GM15510 (cell line): ENCODE data around the gene ARHGEF3.

ENCODE experiments used
- POLR2A ChIP-seq: IDR thresholded peaks from 3 replicates; pipeline ENCODE4 v1.6.1; 2011; ENCODE audit warnings: borderline replicate concordance; ENCODE audit not compliant: insufficient read length; ENCODE audit errors: extremely low read depth

Gene ARHGEF3

GRCh38 chr3:56787784-56788256 is 13.9 kb downstream of the ARHGEF3 start:
- no peak for TF ChIP-seq POLR2A

DNA sequence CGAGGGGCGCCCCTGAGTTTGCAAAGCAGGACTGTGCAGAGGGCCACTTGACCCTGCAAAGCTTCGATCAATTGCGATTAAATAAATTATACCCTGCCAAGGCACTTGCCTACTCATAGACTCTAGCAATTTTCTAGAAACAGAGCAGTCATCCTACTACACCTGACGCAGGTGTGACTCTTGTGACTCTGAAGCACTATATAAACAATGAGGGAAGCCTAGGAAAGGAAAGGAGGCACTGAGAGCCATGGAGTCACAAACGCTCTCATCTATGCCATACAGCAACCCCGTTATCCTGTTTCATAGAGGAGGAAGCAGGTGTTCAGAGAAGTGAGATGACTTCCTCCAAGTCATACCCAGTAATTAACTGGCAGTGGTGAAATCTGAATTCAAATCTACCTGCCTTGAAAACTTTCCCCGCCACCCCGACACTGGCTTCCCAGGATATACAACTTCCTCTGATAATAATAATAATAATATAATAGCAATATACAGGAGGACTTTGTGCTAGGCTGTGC is 14.4 kb downstream of the ARHGEF3 start:
- TF ChIP-seq POLR2A, result no peak

DNA sequence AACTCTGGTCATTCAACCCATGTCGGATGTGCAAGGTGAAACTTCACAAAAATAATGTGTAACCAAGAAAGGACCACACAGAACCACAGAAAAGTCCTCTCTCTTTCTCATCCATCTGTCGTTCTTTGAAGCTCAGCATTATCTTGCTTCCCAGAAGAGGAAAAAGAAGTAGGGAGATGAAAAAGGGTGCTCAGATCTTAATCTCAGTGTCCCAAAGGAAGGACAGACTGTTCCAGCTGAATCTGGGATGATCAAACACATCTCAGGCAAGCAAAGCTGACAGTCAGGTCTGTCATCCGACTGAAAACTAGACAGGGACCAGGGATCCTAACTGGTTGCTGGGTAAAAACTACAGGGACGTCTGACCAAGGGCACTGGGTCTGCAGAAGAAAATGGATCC is 16.2 kb downstream of the ARHGEF3 start:
- TF ChIP-seq POLR2A, result no peak

DNA sequence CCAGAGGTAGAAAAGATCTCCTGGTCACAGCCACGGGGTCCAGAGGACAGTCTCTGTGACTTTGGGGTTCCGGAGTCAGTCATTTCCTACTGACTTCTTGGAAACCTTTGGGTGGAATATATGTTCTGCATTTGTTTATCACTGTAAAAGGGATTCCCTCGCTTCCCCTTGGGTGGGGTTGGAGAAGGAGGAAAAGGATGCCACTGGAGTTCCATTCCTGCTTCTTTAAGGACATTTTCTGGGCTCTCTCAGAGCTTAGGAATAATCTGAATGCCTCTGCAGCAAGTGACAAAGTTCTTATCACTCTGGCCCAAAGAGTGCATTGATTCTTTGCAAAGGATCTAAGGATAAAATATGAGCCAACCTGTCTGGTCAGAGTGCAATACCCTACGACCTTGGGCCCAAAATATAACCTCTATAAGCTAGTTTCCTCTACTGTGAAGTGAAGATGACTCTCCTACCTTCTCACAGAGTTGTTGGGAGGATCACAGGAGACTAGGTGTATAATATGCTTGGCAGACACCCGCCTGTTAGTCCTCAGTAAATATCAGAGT is 17.2 kb downstream of the ARHGEF3 start:
- no peak for TF ChIP-seq POLR2A

DNA sequence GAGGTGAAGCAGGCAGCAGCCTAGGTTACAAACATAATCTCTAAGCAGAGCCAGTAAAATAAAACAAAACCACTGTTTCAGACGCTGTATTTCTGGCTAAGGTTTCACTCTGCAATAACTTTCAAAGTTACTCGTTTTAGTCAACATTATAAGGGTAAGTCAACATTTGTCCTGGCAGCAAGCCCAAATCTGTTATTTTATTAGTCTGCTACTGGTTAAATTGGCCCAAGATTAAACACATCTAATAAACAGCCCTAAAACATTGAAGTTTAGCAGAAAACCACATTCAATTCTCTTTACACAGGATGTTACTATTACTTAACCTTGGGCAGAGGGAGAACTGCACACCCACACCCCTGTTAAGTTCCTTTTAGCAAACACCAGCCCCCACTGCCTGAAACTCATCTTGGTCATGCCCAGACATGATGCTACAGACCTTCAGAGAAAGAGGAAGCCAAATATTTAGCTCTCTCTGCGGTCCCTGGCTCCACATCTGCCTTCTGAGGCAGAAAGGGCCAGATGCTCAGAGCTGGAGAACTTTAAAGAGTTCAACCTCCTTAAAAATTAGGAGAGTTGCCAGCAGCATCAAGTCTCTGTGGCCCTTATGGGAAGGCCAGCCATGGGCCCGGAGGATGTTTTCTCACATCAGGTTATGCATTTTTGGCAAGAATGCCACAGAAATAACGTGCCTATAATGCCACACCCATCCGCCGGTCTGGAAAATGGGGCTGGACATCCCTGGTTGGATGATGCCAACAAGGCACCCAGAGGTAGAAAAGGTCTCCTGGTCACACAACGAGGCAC is 17.9 kb downstream of the ARHGEF3 start:
- TF ChIP-seq POLR2A, result no peak

DNA sequence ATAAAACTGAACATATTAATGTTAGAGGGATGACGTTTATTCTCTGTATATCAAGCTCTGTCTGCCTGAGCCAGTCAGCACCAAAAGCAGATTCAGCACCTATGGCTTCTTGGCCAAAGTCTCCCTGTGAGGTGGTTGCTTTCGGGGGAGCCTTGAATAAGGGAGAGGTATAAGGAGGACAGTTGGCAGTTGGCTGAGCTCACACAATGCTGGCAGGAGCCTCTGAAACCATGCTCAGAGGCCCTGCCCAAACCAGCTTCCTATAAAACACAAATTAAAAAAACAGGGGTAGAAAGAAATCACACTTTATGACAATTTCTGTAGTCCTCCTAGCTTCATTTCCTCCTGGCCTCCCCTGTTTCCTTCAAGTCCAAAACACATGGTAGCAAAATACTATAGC is 18.8 kb downstream of the ARHGEF3 start:
- no peak for TF ChIP-seq POLR2A

DNA sequence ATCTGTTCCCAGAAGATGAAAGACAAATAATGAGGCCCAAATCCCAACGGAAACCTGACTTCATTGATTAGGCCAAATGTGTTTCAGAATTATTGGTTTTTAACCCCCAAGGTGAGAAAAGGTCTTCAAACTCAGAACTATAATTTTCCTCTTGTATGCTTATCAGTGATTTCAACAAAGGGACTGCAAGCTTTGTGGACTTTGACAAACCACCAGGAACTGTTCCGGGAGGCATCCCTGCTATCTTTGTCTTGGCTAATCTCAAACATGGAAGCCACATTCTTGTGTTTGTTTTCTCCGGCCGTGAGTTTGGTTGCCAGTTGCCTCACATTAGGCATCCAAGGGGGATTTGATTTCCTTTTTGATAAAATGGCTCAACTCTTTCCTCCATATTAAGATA is 19.5 kb downstream of the ARHGEF3 start:
- TF ChIP-seq POLR2A, result no peak

DNA sequence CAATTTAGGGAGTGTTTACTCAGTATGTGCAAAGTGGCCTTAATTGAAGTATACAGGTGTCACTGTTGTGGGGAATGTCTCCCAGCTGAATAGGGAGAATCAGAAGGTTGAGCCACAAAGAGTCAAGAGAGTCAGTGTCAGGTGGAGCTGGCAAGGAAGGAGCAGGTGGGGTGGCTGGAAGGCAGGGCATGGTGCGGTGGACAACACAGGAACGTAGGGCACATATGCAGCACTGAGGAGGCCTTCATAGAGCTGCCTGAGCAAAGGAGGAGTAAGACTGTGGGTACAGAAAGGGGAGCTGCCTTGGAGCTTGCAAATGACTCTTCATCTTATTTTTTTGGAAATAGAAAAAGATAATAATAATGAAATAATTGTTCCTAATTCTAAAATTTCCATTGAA is 20.0 kb downstream of the ARHGEF3 start:
- no peak for TF ChIP-seq POLR2A

GRCh38 chr3:56780936-56781335 is 20.8 kb downstream of the ARHGEF3 start:
- no peak for TF ChIP-seq POLR2A

DNA sequence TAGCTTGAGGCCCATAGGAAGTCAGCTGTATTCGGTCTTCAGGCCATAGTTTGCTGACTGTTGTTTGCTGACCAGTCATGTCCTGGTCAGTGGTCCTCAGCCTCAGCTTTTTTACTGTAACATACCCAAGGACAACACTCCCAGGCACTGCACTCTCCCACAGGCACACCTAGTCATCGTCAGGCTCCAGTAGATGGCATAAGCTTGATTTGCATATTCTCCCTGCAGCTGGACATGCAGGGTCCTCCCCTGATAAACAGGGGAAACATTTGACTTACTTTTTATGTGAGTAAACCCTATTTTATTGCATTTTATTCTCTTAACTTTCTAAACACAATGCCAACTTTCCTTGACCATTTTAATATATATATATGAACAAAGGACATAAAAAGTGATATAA is 22.9 kb downstream of the ARHGEF3 start:
- TF ChIP-seq POLR2A, result no peak

DNA sequence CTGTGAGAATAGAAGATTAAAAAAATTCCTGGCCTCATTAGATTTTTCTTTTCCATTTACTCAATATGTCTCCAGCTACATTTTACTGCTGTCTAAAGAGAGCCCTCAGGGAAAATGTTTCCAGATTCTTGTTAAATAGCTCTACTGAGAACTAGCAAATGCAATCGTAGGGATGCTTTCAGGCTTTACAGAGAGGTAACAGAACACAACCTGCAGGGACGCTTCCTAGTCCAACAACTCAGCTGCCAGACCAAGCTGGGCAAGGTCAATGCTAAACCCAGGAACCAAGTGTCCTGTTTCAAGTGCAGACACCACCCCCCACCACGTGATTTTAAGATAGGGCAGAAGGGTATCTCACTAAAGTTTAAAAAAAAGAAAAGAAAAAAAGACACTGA is 25.2 kb downstream of the ARHGEF3 start:
- no peak for TF ChIP-seq POLR2A

DNA sequence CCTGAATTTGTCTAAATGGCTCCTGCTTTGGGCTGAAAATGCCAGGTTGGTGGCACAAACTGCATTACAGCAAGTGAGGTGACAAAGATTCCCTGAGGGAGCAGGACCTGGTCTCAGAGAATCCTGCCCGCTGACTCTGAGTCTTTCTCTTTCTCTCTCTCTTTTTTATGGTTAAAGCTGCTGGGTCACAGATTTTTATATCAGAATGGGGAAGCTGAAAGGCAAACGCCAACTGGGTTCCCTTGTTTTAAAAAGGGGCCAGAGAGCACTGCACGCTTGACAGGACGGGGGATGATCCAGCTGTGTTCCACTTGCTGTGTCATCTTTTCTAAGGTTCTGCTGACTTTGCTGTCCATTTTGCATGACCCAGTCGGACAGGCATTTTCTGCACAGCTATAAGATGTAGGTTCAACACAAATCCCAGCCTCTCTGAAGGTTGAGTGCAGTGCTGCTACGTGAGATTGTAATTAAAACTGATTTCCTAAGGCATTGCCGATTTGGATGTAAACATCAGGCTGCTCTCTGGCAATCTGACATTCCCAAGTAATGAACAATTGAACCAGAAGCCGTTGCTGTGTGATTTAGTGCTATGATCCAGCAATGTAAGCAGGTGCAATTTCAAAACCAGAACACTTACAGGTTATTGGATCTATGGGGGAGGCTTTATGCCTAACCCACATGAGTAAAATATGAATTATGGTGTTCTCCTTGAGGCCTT is 25.8 kb downstream of the ARHGEF3 start:
- TF ChIP-seq POLR2A, result no peak

- no peak for TF ChIP-seq POLR2A
Measured at GRCh38 chr3:56775445-56775837, 26.3 kb downstream of the ARHGEF3 start.

DNA sequence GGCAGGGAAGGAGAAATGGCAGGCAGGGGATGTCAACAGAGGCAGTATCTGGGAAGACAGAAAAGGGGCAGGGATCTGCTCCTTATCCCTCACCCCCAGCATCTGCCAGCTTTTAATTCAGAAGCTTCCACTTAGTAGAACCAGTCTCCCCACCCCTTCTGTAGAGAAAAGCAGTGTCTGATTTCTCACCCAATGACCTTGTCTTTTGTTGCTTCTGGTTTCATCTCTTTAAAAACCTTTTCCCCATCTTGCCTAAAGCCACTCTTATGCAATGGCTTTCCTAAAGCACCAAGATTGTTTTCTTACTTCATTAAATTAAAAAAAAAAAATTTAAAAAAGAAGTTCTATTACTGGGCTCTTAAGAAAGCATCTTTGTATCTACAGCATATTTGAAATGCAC is 27.8 kb downstream of the ARHGEF3 start:
- TF ChIP-seq POLR2A, result no peak
